ENCODE results near the gene NEK11. TPM values are rescaled to one million over a fixed set of nuclear protein-coding genes. Genes with fewer than 3 reads are reported as not detected.

Gene NEK11
- total RNA-seq, 2 donors from 2014 or later: 0.20 to 6.0 TPM

DNA sequence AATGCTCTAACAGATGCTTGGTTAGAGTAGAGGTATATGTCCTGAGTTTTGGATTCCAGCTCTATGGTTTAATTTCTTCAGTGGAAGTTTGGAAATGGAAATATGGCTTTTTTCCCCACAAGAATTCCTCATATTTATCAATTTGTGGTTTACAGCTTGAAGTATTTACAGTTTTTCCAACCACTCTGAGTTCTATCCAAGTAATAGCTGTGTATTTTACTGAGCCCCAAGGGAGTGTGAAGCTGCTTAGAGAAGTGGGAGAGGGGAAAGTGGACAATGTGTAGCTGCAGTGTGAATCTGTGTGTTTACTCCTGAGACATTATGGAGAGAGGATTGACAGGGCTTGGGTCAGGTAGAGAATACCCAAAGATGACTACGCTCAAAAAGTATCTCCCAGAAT is 54.5 kb downstream of the NEK11 start:
- peaks cover 11% of the 10 kb centered on the region for H3K4me1 Mint-ChIP-seq
- H3K4me3 Mint-ChIP-seq: no peak overlapping the region
- no peaks in the 10 kb centered on the region for H3K36me3 Mint-ChIP-seq (ENCODE audit: low read depth)
- TF ChIP-seq, protein P1, sequence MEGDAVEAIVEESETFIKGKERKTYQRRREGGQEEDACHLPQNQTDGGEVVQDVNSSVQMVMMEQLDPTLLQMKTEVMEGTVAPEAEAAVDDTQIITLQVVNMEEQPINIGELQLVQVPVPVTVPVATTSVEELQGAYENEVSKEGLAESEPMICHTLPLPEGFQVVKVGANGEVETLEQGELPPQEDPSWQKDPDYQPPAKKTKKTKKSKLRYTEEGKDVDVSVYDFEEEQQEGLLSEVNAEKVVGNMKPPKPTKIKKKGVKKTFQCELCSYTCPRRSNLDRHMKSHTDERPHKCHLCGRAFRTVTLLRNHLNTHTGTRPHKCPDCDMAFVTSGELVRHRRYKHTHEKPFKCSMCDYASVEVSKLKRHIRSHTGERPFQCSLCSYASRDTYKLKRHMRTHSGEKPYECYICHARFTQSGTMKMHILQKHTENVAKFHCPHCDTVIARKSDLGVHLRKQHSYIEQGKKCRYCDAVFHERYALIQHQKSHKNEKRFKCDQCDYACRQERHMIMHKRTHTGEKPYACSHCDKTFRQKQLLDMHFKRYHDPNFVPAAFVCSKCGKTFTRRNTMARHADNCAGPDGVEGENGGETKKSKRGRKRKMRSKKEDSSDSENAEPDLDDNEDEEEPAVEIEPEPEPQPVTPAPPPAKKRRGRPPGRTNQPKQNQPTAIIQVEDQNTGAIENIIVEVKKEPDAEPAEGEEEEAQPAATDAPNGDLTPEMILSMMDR (conservative IDR thresholded peaks at IDR 0.05): no peak
- no peak overlapping the region for H3K27ac ChIP-seq (ENCODE audit: low read depth, low read length)
- H3K4me3 ChIP-seq (ENCODE audit: low read length): no peak overlapping the region
- no peaks in the 10 kb centered on the region for H3K27me3 ChIP-seq (ENCODE audit: control insufficient read depth, insufficient read depth, low read length, poor library complexity, severe bottlenecking)
- no peaks in the 10 kb centered on the region for H3K9me3 ChIP-seq (ENCODE audit: control insufficient read depth, low read length)
- no peak for DNase-seq
- WGBS, 2 experiments (ENCODE audit: insufficient coverage in 1 of 2, insufficient read length in 1 of 2): 88 to 94% methylated on average over 1 of the region's 1 CpG
- no peaks in the 10 kb centered on the region for H3K36me3 ChIP-seq (ENCODE audit: control insufficient read depth, insufficient read depth, low read length)
- H3K9ac ChIP-seq (ENCODE audit: extremely low read depth, low read length, poor library complexity, severe bottlenecking): no peak overlapping the region
- no peak overlapping the region for H3K27ac Mint-ChIP-seq
- peaks cover 12% of the 10 kb centered on the region for H3K4me1 ChIP-seq (ENCODE audit: control insufficient read depth, insufficient read depth, low read length)
- H3K27me3 Mint-ChIP-seq (ENCODE audit: insufficient read depth): no peaks in the 10 kb centered on the region
- no peaks in the 10 kb centered on the region for H3K9me3 Mint-ChIP-seq

DNA sequence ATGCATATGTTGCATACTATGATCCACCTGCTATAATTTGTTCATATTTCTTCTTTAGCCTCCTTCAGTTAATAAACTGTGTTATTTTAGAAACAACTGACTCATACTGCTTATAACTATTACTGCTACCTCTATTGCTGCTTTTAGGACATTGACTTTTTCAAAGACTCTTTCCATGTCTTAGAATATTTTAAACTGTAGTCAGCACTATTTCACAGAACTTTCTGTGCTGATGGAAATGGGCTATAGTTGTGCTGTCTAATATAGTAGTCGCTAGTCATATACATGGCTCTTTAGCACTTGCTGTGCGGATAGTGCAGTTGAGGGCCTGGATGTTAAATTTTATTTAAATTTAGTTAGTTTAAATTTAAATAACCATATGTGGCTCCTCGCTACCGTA is 55.6 kb downstream of the NEK11 start:
- no peaks in the 10 kb centered on the region for H3K27me3 ChIP-seq (ENCODE audit: control insufficient read depth, insufficient read depth, low read length, poor library complexity, severe bottlenecking)
- 95% methylated on average over 2 of the region's 4 CpGs; no CpG with 5 or more reads in 1 of the 2 experiments for WGBS, 2 experiments (ENCODE audit: insufficient coverage in 1 of 2, insufficient read length in 1 of 2)
- Mint-ChIP-seq H3K27ac (no peak overlapping the region), H3K27me3 (ENCODE audit: insufficient read depth) (no peaks in the 10 kb centered on the region), H3K4me1 (peaks cover 7% of the 10 kb centered on the region), H3K4me3 (no peak overlapping the region), H3K36me3 (ENCODE audit: low read depth) (no peaks in the 10 kb centered on the region), H3K9me3 (no peaks in the 10 kb centered on the region)
- H3K36me3 ChIP-seq (ENCODE audit: control insufficient read depth, insufficient read depth, low read length): no peaks in the 10 kb centered on the region
- H3K4me1 ChIP-seq (ENCODE audit: control insufficient read depth, insufficient read depth, low read length): peaks cover 3% of the 10 kb centered on the region
- H3K4me3 ChIP-seq (ENCODE audit: low read length): no peak overlapping the region
- H3K9ac ChIP-seq (ENCODE audit: extremely low read depth, low read length, poor library complexity, severe bottlenecking): no peak overlapping the region
- no peaks in the 10 kb centered on the region for H3K9me3 ChIP-seq (ENCODE audit: control insufficient read depth, low read length)
- no peak for DNase-seq
- TF ChIP-seq, protein P1 (conservative IDR thresholded peaks at IDR 0.05): no peak
- no peak overlapping the region for H3K27ac ChIP-seq (ENCODE audit: low read depth, low read length)

DNA sequence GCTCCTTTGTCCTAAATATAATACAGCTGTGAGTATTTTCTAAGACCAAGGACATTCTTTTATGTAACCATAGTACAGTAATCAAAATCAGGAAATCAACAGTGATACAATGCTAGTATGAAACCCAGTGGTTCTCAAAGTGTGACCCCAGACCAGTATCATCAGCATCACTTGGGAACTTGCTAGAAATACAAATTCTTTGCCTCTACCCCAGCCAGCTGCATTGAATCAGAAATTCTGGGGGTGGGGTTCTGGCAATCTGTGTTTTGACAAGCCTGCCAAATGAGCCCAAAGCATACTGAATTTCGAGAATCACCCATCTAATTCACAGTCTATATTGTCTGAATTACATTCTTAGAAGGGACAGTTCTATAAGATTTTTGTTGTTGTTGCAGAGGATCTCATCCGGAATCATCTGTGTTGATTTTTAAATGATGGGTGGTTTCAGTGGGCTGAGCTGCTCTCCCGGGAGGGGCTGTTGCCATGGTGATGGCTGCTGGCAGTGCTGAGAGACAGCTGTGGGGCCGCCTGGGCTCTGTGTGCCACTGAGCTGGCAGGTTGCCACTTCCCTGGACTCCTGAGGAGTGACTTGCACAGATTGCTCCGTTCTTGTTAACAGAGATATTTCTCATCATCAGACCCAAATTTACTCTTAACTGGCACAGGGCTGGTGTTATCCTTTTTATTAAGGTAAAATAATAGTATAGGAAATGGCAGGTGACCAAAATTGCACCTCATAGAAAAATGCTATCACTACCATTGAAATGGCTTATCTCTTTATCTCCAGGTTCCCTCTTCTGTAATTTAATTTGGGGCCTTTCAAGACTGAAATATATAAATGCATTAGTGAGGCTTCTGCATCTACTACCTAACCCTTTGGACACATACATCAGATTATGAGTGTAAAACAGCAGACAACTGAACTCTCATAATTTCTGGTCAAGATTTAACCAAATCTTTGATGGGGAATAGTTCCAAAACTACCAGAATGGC is 56.5 kb downstream of the NEK11 start:
- H3K27me3 Mint-ChIP-seq (ENCODE audit: insufficient read depth): no peaks in the 10 kb centered on the region
- no peaks in the 10 kb centered on the region for H3K36me3 ChIP-seq (ENCODE audit: control insufficient read depth, insufficient read depth, low read length)
- TF ChIP-seq, protein P1 (conservative IDR thresholded peaks at IDR 0.05): no peak
- 69 to 86% methylated on average over 1 to 5 of the region's 5 CpGs for WGBS, 2 experiments (ENCODE audit: insufficient coverage in 1 of 2, insufficient read length in 1 of 2)
- no peak overlapping the region for H3K4me3 Mint-ChIP-seq
- H3K9me3 ChIP-seq (ENCODE audit: control insufficient read depth, low read length): no peaks in the 10 kb centered on the region
- DNase-seq: peak; percentile 59
- H3K4me1 ChIP-seq (ENCODE audit: control insufficient read depth, insufficient read depth, low read length): no peaks in the 10 kb centered on the region
- H3K4me3 ChIP-seq (ENCODE audit: low read length): no peak overlapping the region
- H3K27me3 ChIP-seq (ENCODE audit: control insufficient read depth, insufficient read depth, low read length, poor library complexity, severe bottlenecking): no peaks in the 10 kb centered on the region
- no peaks in the 10 kb centered on the region for H3K36me3 Mint-ChIP-seq (ENCODE audit: low read depth)
- no peaks in the 10 kb centered on the region for H3K9me3 Mint-ChIP-seq
- H3K4me1 Mint-ChIP-seq: peaks cover 2% of the 10 kb centered on the region
- no peak overlapping the region for H3K27ac ChIP-seq (ENCODE audit: low read depth, low read length)
- H3K9ac ChIP-seq (ENCODE audit: extremely low read depth, low read length, poor library complexity, severe bottlenecking): no peak overlapping the region
- no peak overlapping the region for H3K27ac Mint-ChIP-seq
